T-helper 2 cell treated with Interferon-gamma antibody and Interleukin-4, amounts not matched to agents 5 μg/mL and 100 μg/mL, for 36 hours (primary cell): ENCODE results near the gene ALK.
A peak's percentile ranks its signal among the peaks of the same experiment; 100 is the strongest.

Source experiments
- DNase-seq: peaks from one replicate; pipeline ENCODE4 v3.0.0; 2021; ENCODE audit warnings: low spot score
- H3K27ac Mint-ChIP-seq: one replicate; pipeline ENCODE4 v1.8.0; 2021; ENCODE audit warnings: mild to moderate bottlenecking, mixed read lengths
- H3K27me3 Mint-ChIP-seq: one replicate; pipeline ENCODE4 v1.8.0; 2021; ENCODE audit warnings: low read depth, mixed read lengths
- H3K36me3 Mint-ChIP-seq: one replicate; pipeline ENCODE4 v1.8.0; 2021; ENCODE audit warnings: low read depth, mixed read lengths
- H3K4me1 Mint-ChIP-seq: one replicate; pipeline ENCODE4 v1.8.0; 2021; ENCODE audit warnings: low read depth, mixed read lengths
- H3K4me3 Mint-ChIP-seq: one replicate; pipeline ENCODE4 v1.8.0; 2022; ENCODE audit warnings: mild to moderate bottlenecking, moderate library complexity, mixed read lengths
- H3K9me3 Mint-ChIP-seq: one replicate; pipeline ENCODE4 v1.8.0; 2021; ENCODE audit warnings: mixed read lengths

ALK gene

GRCh38 chr2:29314816-29315571 lies 606.4 kb downstream of the ALK start:
- Mint-ChIP-seq H3K27me3 (peaks cover 3% of the 10 kb centered on the region), H3K4me3 (peak overlapping the region; percentile 56), H3K27ac (peak overlapping the region; percentile 81), H3K4me1 (peaks cover 49% of the 10 kb centered on the region), H3K9me3 (no peaks in the 10 kb centered on the region), H3K36me3 (no peaks in the 10 kb centered on the region)
- DNase-seq, result peak; percentile 62

DNA sequence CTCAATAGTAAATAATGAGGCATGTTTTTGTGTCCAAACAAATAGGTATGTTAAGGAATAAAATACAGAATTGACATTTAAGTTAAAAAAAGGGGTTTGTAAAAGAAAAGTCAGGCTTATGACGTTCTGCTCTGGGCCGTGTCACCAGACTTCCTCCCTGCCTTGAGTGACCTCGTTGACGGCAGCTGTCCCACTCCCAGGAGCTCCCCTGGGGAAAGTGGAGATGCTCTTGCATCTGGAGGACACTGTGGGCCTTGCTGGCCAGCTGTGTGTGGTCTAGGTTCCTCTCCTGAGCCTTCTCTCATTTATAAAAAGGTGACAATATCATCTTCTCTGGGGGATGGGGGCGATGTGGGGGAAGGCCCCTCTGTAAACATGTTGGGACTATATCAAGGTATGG lies 609.9 kb downstream of the ALK start:
- H3K4me1 Mint-ChIP-seq, result peaks cover 38% of the 10 kb centered on the region
- H3K27ac Mint-ChIP-seq, result no peak overlapping the region
- H3K4me3 Mint-ChIP-seq, result no peak overlapping the region

DNA sequence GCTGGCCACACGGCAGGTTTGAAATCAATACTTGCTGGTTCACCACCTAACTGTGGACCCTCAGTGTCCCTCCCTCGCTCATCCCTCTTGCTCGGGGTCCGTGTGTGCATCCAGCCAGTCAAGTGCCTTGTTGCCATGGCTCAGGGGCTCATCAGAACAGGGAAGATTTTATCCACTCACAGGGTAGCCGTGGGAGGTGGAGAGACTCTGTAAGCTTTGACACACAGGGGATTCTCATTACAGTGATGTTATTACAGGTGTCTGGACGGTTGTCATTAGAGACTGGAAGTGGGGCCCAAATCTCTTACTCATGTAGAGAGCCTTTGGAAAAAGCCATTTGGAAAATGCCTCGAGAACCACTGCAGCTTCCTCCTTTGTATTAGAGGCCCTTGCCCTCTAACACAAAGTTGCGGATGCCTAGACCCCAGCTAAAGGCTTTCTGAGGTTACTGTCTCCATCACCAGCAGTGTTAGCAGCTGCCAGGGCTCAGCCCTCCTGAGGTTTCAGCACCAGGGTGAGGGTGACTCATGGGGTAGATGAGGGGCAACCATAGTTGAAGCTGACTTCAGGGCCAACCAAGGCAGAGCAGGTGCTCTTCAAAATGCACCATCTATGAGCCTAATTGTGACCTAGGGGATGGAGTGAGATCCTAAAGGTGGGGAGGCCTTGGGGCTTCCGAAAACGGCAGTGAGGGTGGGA lies 610.6 kb downstream of the ALK start:
- H3K27me3 Mint-ChIP-seq, result peaks cover 27% of the 10 kb centered on the region
- H3K4me3 Mint-ChIP-seq, result no peak overlapping the region
- DNase-seq, result no peak
- H3K4me1 Mint-ChIP-seq, result peaks cover 36% of the 10 kb centered on the region
- H3K36me3 Mint-ChIP-seq, result no peaks in the 10 kb centered on the region
- H3K27ac Mint-ChIP-seq, result no peak overlapping the region
- H3K9me3 Mint-ChIP-seq, result no peaks in the 10 kb centered on the region

More for the DNA sequence above, 609.9 kb downstream of the ALK start:
- H3K9me3 Mint-ChIP-seq, result no peaks in the 10 kb centered on the region
- DNase-seq, result no peak
- no peaks in the 10 kb centered on the region for H3K36me3 Mint-ChIP-seq
- peaks cover 23% of the 10 kb centered on the region for H3K27me3 Mint-ChIP-seq

GRCh38 chr2:29309090-29310029 lies 612.0 kb downstream of the ALK start:
- H3K27ac Mint-ChIP-seq, result no peak overlapping the region

GRCh38 chr2:29308366-29308765 lies 613.0 kb downstream of the ALK start:
- peaks cover 17% of the 10 kb centered on the region for H3K4me1 Mint-ChIP-seq
- no peak overlapping the region for H3K27ac Mint-ChIP-seq
- H3K9me3 Mint-ChIP-seq, result no peaks in the 10 kb centered on the region
- H3K4me3 Mint-ChIP-seq, result no peak overlapping the region
- peaks cover 27% of the 10 kb centered on the region for H3K27me3 Mint-ChIP-seq
- no peaks in the 10 kb centered on the region for H3K36me3 Mint-ChIP-seq
- DNase-seq, result no peak

More at GRCh38 chr2:29309090-29310029, 612.0 kb downstream of the ALK start:
- H3K36me3 Mint-ChIP-seq, result no peaks in the 10 kb centered on the region
- H3K27me3 Mint-ChIP-seq, result peaks cover 27% of the 10 kb centered on the region
- no peaks in the 10 kb centered on the region for H3K9me3 Mint-ChIP-seq
- H3K4me3 Mint-ChIP-seq, result no peak overlapping the region
- peak; percentile 37 for DNase-seq
- peaks cover 25% of the 10 kb centered on the region for H3K4me1 Mint-ChIP-seq

- Mint-ChIP-seq H3K27ac (no peak overlapping the region), H3K27me3 (peaks cover 30% of the 10 kb centered on the region), H3K36me3 (no peaks in the 10 kb centered on the region), H3K4me3 (no peak overlapping the region), H3K9me3 (no peaks in the 10 kb centered on the region), H3K4me1 (peaks cover 11% of the 10 kb centered on the region)
- no peak for DNase-seq
Observed at GRCh38 chr2:29307519-29307918, 613.9 kb downstream of the ALK start.

DNA sequence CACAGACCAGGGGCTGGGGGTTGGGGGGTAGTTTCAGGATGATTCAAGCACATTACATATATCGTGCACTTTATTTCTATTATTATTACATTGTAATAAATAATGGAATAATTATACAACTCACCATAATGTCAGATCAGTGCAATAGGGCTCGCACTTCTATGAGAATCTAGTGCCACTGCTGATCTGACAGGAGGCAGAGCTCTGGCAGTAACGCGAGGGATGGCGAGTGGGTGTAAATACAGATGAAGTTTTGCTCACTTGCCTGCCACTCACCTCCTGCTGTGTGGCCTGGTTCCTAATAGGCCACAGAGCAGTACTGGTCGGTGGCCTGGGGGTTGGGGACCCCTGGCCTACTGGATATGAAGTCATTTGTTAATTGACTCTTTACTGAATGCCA lies 615.6 kb downstream of the ALK start:
- H3K9me3 Mint-ChIP-seq, result no peaks in the 10 kb centered on the region
- no peaks in the 10 kb centered on the region for H3K36me3 Mint-ChIP-seq
- H3K4me1 Mint-ChIP-seq, result peaks cover 8% of the 10 kb centered on the region
- DNase-seq, result no peak
- peaks cover 31% of the 10 kb centered on the region for H3K27me3 Mint-ChIP-seq
- H3K27ac Mint-ChIP-seq, result no peak overlapping the region
- no peak overlapping the region for H3K4me3 Mint-ChIP-seq

DNA sequence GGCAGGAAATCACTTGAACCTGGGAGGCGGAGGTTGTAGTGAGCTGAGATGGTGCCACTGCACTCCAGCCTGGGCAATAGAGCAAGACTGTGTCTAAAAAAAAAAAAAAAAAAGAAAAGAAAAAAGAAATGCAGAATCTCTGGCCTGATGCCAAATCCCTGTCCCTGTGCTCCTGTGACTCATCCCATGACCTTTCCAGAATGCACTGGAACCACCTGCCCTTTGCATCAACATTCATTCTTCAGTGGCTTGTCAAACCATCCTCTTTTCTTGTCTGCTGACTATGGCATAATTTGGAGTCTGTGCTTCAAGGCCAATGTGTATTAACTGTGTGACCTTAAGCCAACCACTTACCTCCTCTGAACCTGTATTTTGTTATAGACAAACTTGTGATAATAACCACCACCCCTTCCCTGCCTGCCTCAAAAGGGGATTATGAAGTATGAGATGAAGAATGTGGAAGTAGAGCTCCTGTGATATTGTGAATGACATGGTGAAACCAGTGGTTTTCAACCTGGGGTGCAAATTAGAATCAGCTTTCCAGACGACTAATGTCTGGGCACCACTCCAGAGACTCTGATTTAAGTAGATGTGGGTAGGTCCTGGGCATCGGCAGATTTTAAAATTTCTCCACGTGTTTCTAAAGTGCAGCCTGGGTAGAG lies 616.9 kb downstream of the ALK start:
- Mint-ChIP-seq H3K27me3 (peaks cover 31% of the 10 kb centered on the region), H3K4me1 (peaks cover 8% of the 10 kb centered on the region), H3K36me3 (no peaks in the 10 kb centered on the region), H3K27ac (no peak overlapping the region), H3K9me3 (no peaks in the 10 kb centered on the region), H3K4me3 (no peak overlapping the region)
- DNase-seq, result no peak

GRCh38 chr2:29296585-29296984 lies 624.8 kb downstream of the ALK start:
- Mint-ChIP-seq H3K4me1 (peaks cover 3% of the 10 kb centered on the region), H3K36me3 (no peaks in the 10 kb centered on the region), H3K27ac (no peak overlapping the region), H3K4me3 (no peak overlapping the region), H3K9me3 (no peaks in the 10 kb centered on the region), H3K27me3 (peaks cover 16% of the 10 kb centered on the region)
- no peak for DNase-seq

GRCh38 chr2:29295845-29296244 lies 625.5 kb downstream of the ALK start:
- H3K36me3 Mint-ChIP-seq, result no peaks in the 10 kb centered on the region
- no peak overlapping the region for H3K27ac Mint-ChIP-seq
- H3K27me3 Mint-ChIP-seq, result peaks cover 14% of the 10 kb centered on the region
- H3K4me3 Mint-ChIP-seq, result no peak overlapping the region
- no peaks in the 10 kb centered on the region for H3K9me3 Mint-ChIP-seq
- DNase-seq, result no peak
- no peaks in the 10 kb centered on the region for H3K4me1 Mint-ChIP-seq

- Mint-ChIP-seq H3K27ac (no peak overlapping the region), H3K4me3 (no peak overlapping the region), H3K4me1 (no peaks in the 10 kb centered on the region), H3K27me3 (peaks cover 14% of the 10 kb centered on the region), H3K36me3 (no peaks in the 10 kb centered on the region), H3K9me3 (no peaks in the 10 kb centered on the region)
- no peak for DNase-seq
Observed at GRCh38 chr2:29293830-29294438, 627.5 kb downstream of the ALK start.

DNA sequence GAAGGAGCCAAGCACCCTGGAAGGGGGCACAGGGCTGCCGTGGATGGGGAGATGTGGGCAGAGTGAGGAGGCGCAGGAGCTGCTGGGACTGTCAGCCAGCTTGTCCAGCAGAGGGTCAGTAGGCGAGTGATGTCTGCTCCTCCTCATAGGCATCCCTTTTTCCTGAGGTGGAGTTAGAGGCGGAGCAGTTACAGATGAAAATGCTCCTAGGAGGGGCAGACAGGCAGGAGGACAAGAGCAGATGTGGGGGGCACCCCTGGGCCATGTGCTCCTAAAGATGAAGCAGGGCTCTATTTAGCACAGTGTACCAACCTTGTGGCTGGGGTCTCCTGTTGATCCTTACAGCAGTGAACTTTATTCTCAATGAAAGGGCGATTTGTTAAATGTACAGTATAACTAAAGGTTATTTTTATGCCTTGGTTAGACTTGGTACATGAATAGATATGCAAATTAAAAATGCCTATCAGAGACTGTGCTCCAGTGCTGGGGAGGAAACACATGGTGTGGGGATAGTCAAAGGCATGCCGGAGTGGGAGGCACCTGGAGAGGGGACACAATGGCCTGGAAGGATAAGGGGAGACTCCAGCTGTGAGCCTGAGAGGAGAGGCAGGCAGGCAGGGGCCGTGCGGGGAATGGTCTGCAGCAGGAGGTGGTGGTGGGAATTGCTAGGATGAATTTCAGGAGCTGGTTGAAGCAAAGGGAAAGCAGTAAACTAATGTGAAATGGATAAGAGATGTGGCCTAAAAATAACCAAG lies 630.9 kb downstream of the ALK start:
- DNase-seq, result no peak
- no peaks in the 10 kb centered on the region for H3K36me3 Mint-ChIP-seq
- no peaks in the 10 kb centered on the region for H3K9me3 Mint-ChIP-seq
- no peaks in the 10 kb centered on the region for H3K4me1 Mint-ChIP-seq
- H3K27me3 Mint-ChIP-seq, result peaks cover 3% of the 10 kb centered on the region
- no peak overlapping the region for H3K4me3 Mint-ChIP-seq
- no peak overlapping the region for H3K27ac Mint-ChIP-seq
